Measurements from ENCODE around the gene TXNDC17. TPM values are rescaled to one million over a fixed set of nuclear protein-coding genes. Genes with fewer than 3 reads are reported as not detected.

Gene TXNDC17
- total RNA-seq, 1 experiment from 2014 or later = 137 TPM

GRCh38 chr17:6688944-6689343 lies 48.1 kb downstream of the TXNDC17 start:
- POLR2A ChIA-PET = no interaction called here
- no peak for ATAC-seq
- intact Hi-C loops (cut with micrococcal nuclease; ENCODE audit: unreplicated experiment) = no loop called here
- TF ChIP-seq POLR2AphosphoS5 (IDR thresholded peaks at IDR 0.05; ENCODE audit: low read depth, low read length) (no peak), TCF7L2 (IDR thresholded peaks at IDR 0.05; ENCODE audit: low read depth, low read length) (no peak), SIN3A (IDR thresholded peaks at IDR 0.05; ENCODE audit: borderline replicate concordance, insufficient read depth, low read depth, low read length) (no peak), REST (IDR thresholded peaks at IDR 0.05; ENCODE audit: insufficient read depth in 1 of 2, low read depth in 2 of 2, low read length in 1 of 2) (no peak), CTCF (IDR thresholded peaks at IDR 0.05) (no peak)
- Histone ChIP-seq H3K27ac (ENCODE audit: low read length) (no peak overlapping the region), H3K36me3 (ENCODE audit: control insufficient read depth, insufficient read depth, low read length) (no peaks in the 10 kb centered on the region), H3K9me3 (ENCODE audit: control insufficient read depth, insufficient read depth, low read depth, low read length) (no peaks in the 10 kb centered on the region), H3K27me3 (ENCODE audit: control insufficient read depth, insufficient read depth, low read length) (no peaks in the 10 kb centered on the region; the same call in 1 of the 2 replicates), H3K4me3 (ENCODE audit: low read depth in 2 of 2, low read length in 2 of 2) (no peak overlapping the region), H3K4me1 (ENCODE audit: control insufficient read depth, insufficient read depth, low read length) (no peaks in the 10 kb centered on the region)
- no TSS peak for BruUV-seq (replicated peaks)
- no peak for DNase-seq (ENCODE audit: low read depth, low spot score)
- in situ Hi-C loops (cut with HindIII; ENCODE audit: low pct_unique_long_range_greater_than_20kb, low sequenced_read_pairs) = no loop called here
- CTCF ChIA-PET = no interaction called here

GRCh38 chr17:6690641-6691040 lies 49.8 kb downstream of the TXNDC17 start:
- no peak overlapping the region for H3K27ac ChIP-seq (ENCODE audit: low read length)
- ChIA-PET CTCF (no interaction called here), POLR2A (no interaction called here)
- in situ Hi-C loops (cut with HindIII; ENCODE audit: low pct_unique_long_range_greater_than_20kb, low sequenced_read_pairs) = no loop called here
- TF ChIP-seq POLR2AphosphoS5 (IDR thresholded peaks at IDR 0.05; ENCODE audit: low read depth, low read length) (no peak), CTCF (IDR thresholded peaks at IDR 0.05) (no peak), TCF7L2 (IDR thresholded peaks at IDR 0.05; ENCODE audit: low read depth, low read length) (no peak), SIN3A (IDR thresholded peaks at IDR 0.05; ENCODE audit: borderline replicate concordance, insufficient read depth, low read depth, low read length) (no peak), REST (IDR thresholded peaks at IDR 0.05; ENCODE audit: insufficient read depth in 1 of 2, low read depth in 2 of 2, low read length in 1 of 2) (no peak)
- H3K4me3 ChIP-seq (ENCODE audit: low read depth in 2 of 2, low read length in 2 of 2) = no peak overlapping the region
- no peak for ATAC-seq
- no peaks in the 10 kb centered on the region; the same call in 1 of the 2 replicates for H3K27me3 ChIP-seq (ENCODE audit: control insufficient read depth, insufficient read depth, low read length)
- no peak for DNase-seq (ENCODE audit: low read depth, low spot score)
- no TSS peak for BruUV-seq (replicated peaks)
- no peaks in the 10 kb centered on the region for H3K4me1 ChIP-seq (ENCODE audit: control insufficient read depth, insufficient read depth, low read length)
- H3K9me3 ChIP-seq (ENCODE audit: control insufficient read depth, insufficient read depth, low read depth, low read length) = no peaks in the 10 kb centered on the region
- no peaks in the 10 kb centered on the region for H3K36me3 ChIP-seq (ENCODE audit: control insufficient read depth, insufficient read depth, low read length)
- intact Hi-C loops (cut with micrococcal nuclease; ENCODE audit: unreplicated experiment) = no loop called here

Measured in Panc1 (cell line).